Tibial artery (tissue), 4 donors: ENCODE results near the gene LSM14B.
"Not testable (repeated sequence)": the region's sequence is repeated elsewhere in the genome, so short reads cannot be mapped to it uniquely, and the experiment has no call there.

Experiments
- DNase-seq, 2 donors: peaks; one replicate each; pipeline ENCODE4 v3.0.0-alpha.2; 2019
- H3K27ac ChIP-seq, 2 donors: fragments of 200-600 bp; sonication (generic) in 1 of 2; 1 replicate in 1 of 2; 2 replicates in 1 of 2; pipeline ENCODE4 v1.5.1; 2018 to 2019; ENCODE audit warnings: mild to moderate bottlenecking in 1 of 2
- H3K27me3 ChIP-seq, 2 donors: fragments of 200-600 bp; sonication (generic) in 1 of 2; one replicate each; pipeline versions ENCODE4 v1.5.1 to v1.6.0; 2016 to 2019
- H3K36me3 ChIP-seq, 3 donors: fragments of 200-600 bp; sonication (generic) in 2 of 3; one replicate each; pipeline ENCODE4 v1.5.1; 2016 to 2019; ENCODE audit warnings: mild to moderate bottlenecking in 2 of 3
- H3K4me1 ChIP-seq, 4 donors: fragments of 200-600 bp; sonication (generic) in 2 of 4; 1 replicate in 3 of 4; 2 replicates in 1 of 4; pipeline ENCODE4 v1.5.1; 2016 to 2019
- H3K4me3 ChIP-seq, 2 donors: fragments of 200-600 bp; sonication (generic) in 1 of 2; 1 replicate in 1 of 2; 2 replicates in 1 of 2; pipeline ENCODE4 v1.5.1; 2018 to 2019; ENCODE audit warnings: mild to moderate bottlenecking in 2 of 2
- H3K9me3 ChIP-seq, 3 donors: fragments of 200-600 bp; sonication (generic) in 1 of 3; one replicate each; pipeline ENCODE4 v1.5.1; 2016 to 2019
- CTCF ChIP-seq, 2 experiments: fragments of 200-600 bp in 1 of 2; fragments of 450-650 bp in 1 of 2; IDR thresholded peaks; one replicate each; pipeline ENCODE4 v1.5.1; 2017 to 2019; ENCODE audit warnings: antibody characterized with exemption in 2 of 2, mild to moderate bottlenecking in 1 of 2, moderate library complexity in 1 of 2
- intact Hi-C: fragments of 100-400 bp; cut with DNase I; formaldehyde crosslinking; loops from one replicate; pipeline ENCODE4 v1.15.0; 2023; ENCODE audit warnings: low total_unique reads

LSM14B gene

GRCh38 chr20:62104791-62105345 lies 17.4 kb upstream of the LSM14B start:
- TF ChIP-seq CTCF (IDR thresholded peaks at IDR 0.05) = no peak
- intact Hi-C loops = no loop called here
- DNase-seq = no peak
- Histone ChIP-seq H3K9me3 (peaks cover 4 to 57% (median 48%) of the 10 kb centered on the region in 3 donors), H3K36me3 (no peaks in the 10 kb centered on the region), H3K27ac (no peak overlapping the region), H3K4me1 (peaks cover 0 to 9% (median 2%) of the 10 kb centered on the region in 4 donors), H3K27me3 (peaks cover 0 to 32% of the 10 kb centered on the region in 2 donors), H3K4me3 (no peak overlapping the region)

GRCh38 chr20:62105592-62105991 lies 16.7 kb upstream of the LSM14B start:
- intact Hi-C loops = no loop called here
- no peak overlapping the region for H3K4me3 ChIP-seq
- peaks cover 0 to 26% of the 10 kb centered on the region in 2 donors for H3K27me3 ChIP-seq
- no peak overlapping the region for H3K27ac ChIP-seq
- peaks cover 4 to 57% (median 46%) of the 10 kb centered on the region in 3 donors for H3K9me3 ChIP-seq
- no peak for DNase-seq
- TF ChIP-seq CTCF (IDR thresholded peaks at IDR 0.05) = no peak
- no peaks in the 10 kb centered on the region for H3K36me3 ChIP-seq
- peaks cover 0 to 9% (median 2%) of the 10 kb centered on the region in 4 donors for H3K4me1 ChIP-seq

GRCh38 chr20:62111148-62111547 lies 11.1 kb upstream of the LSM14B start:
- H3K4me3 ChIP-seq = no peak overlapping the region
- no peak for TF ChIP-seq CTCF (IDR thresholded peaks at IDR 0.05)
- peaks cover 0 to 31% of the 10 kb centered on the region in 2 donors for H3K27me3 ChIP-seq
- intact Hi-C loops = no loop called here
- no peaks in the 10 kb centered on the region for H3K4me1 ChIP-seq
- H3K36me3 ChIP-seq = no peaks in the 10 kb centered on the region
- no peak overlapping the region for H3K27ac ChIP-seq
- H3K9me3 ChIP-seq = peaks cover 4 to 72% (median 59%) of the 10 kb centered on the region in 3 donors
- DNase-seq = no peak

- no peak for DNase-seq
- H3K27me3 ChIP-seq = peaks cover 0 to 35% of the 10 kb centered on the region in 2 donors
- no peak overlapping the region for H3K4me3 ChIP-seq
- H3K9me3 ChIP-seq = peaks cover 4 to 60% (median 51%) of the 10 kb centered on the region in 3 donors
- no peak for TF ChIP-seq CTCF (IDR thresholded peaks at IDR 0.05)
- no peaks in the 10 kb centered on the region for H3K36me3 ChIP-seq
- no peaks in the 10 kb centered on the region for H3K4me1 ChIP-seq
- H3K27ac ChIP-seq = no peak overlapping the region
- intact Hi-C loops = no loop called here
Observed at GRCh38 chr20:62112368-62112767, 9.9 kb upstream of the LSM14B start.

GRCh38 chr20:62114894-62115293 lies 7.4 kb upstream of the LSM14B start:
- Histone ChIP-seq H3K27me3 (peaks cover 0 to 43% of the 10 kb centered on the region in 2 donors), H3K4me3 (no peak overlapping the region), H3K9me3 (peaks cover 0 to 35% (median 27%) of the 10 kb centered on the region in 3 donors), H3K27ac (no peak overlapping the region), H3K36me3 (no peaks in the 10 kb centered on the region), H3K4me1 (peaks cover 0 to 9% (median 8%) of the 10 kb centered on the region in 4 donors)
- no peak for TF ChIP-seq CTCF (IDR thresholded peaks at IDR 0.05)
- DNase-seq = no peak
- intact Hi-C loops = no loop called here

- H3K36me3 ChIP-seq, DNase-seq, H3K4me3 ChIP-seq, intact Hi-C loops, H3K27ac ChIP-seq: not testable (repeated sequence)
- H3K27me3 ChIP-seq = peaks cover 0 to 43% of the 10 kb centered on the region in 2 donors
- H3K4me1 ChIP-seq = peaks cover 0 to 19% (median 17%) of the 10 kb centered on the region in 4 donors
- H3K9me3 ChIP-seq = peaks cover 0 to 25% (median 21%) of the 10 kb centered on the region in 3 donors
Observed at GRCh38 chr20:62115800-62116407, 6.4 kb upstream of the LSM14B start.
